NB4 (cell line): ENCODE measurements around the gene NANOS2.

Experiments used
- DNase-seq: peaks from one replicate; pipeline ENCODE4 v3.0.0; 2010; ENCODE audit warnings: low read depth
- H3K4me3 ChIP-seq: one replicate; pipeline ENCODE4 v1.5.1; 2011; ENCODE audit warnings: mild to moderate bottlenecking, low read depth, low read length, moderate library complexity
- CTCF ChIP-seq: IDR thresholded peaks from one replicate; pipeline ENCODE4 v1.5.1; 2012; ENCODE audit warnings: low read depth, low read length
- MYC ChIP-seq: IDR thresholded peaks from 2 replicates; pipeline ENCODE4 v1.6.1; 2011; ENCODE audit warnings: low read depth, low read length
- POLR2A ChIP-seq: IDR thresholded peaks from 2 replicates; pipeline ENCODE4 v1.6.1; 2011; ENCODE audit warnings: mild to moderate bottlenecking; ENCODE audit not compliant: insufficient read length; ENCODE audit errors: extremely low read depth
- TF ChIP-seq, protein P1 (sequence below): IDR thresholded peaks from 2 replicates; pipeline ENCODE4 v1.6.1; 2011; ENCODE audit warnings: low read depth, low read length

The NANOS2 gene

GRCh38 chr19:45933759-45934158 lies 19.2 kb upstream of the NANOS2 start:
- no peak for DNase-seq
- H3K4me3 ChIP-seq, result no peak overlapping the region
- TF ChIP-seq MYC (no peak), POLR2A (no peak), CTCF (no peak)
- TF ChIP-seq, protein P1, sequence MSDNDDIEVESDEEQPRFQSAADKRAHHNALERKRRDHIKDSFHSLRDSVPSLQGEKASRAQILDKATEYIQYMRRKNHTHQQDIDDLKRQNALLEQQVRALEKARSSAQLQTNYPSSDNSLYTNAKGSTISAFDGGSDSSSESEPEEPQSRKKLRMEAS, result no peak

DNA sequence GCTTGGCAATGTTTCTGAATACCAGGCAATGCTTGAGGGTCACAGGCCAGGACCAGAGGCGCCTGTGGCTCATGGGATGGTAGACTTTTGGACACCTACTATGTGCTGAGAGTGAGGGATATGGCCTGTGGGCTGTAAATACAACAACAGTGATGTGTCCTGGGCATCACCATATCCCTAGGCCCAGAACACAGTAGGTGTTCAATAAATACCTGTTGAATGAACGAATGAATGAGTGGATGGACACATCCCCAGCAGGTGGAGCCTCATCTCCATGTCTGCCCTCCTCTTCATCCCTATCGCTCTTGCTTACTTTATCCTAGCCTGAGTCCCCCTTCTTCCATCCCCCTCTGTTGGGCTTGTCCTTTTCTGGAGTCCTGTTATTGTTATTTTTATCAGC lies 16.5 kb upstream of the NANOS2 start:
- no peak for DNase-seq
- H3K4me3 ChIP-seq, result no peak overlapping the region
- TF ChIP-seq MYC (no peak), POLR2A (no peak), CTCF (no peak)
- TF ChIP-seq, protein P1, result no peak

DNA sequence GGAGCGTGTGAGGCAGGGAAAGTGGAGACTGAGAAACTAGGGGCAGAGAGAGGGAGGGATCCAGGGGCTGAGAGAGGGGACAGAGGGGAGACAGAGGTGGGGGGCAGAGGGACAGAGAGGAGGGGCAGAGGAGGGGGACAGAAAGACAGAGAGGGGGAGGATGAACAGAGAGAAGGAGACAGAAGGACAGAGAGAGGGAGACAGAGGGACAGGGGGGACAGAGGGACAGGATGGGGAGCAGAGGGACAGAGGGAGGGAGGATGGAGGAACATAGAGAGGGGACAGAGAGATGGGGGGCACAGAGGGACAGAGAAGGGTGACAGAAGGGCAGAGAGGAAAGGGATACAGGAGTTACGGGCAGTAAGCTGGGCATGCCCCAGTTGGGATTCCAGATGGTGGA lies 14.7 kb upstream of the NANOS2 start:
- DNase-seq, result no peak
- TF ChIP-seq POLR2A, result no peak
- no peak for TF ChIP-seq MYC
- no peak for TF ChIP-seq CTCF
- TF ChIP-seq, protein P1, result no peak
- no peak overlapping the region for H3K4me3 ChIP-seq

DNA sequence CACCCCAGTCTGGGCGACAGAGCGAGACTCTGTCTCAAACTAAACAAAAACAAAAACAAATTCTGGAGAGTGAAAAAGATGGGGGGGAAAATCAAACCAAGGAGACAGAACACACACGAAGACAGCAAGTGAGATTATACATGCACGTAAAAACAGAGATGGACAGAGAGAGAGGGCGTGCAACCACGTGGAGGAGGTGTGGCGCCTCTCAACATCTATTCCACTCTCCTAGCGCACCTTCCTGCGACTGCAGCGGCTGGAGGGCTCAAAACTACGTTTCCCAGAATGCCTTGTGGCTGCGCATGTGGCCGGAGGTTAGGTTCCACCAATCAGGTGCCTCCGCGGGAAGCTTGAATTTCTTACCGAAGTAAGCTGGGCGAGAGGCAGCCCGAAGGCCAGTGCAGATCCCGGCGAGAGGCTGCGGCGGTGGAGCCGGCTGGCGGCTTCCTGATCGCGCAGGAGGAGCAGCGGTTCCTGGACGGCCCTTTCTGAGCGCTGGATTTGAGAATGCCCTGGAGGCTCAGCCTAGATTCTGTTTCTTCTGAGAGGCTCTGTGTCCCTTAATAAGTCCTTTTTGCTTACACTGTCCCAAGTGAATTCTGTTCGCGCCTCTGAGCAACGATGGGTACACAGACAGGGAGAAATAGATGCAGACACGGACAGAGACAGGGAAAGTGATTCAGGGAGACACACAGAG lies 13.1 kb upstream of the NANOS2 start:
- no peak for TF ChIP-seq CTCF
- TF ChIP-seq, protein P1, result peak; percentile 96
- TF ChIP-seq MYC, result peak; percentile 97
- peak; percentile 54 for TF ChIP-seq POLR2A
- H3K4me3 ChIP-seq, result peak overlapping the region; percentile 13
- DNase-seq, result peak; percentile 98

- H3K4me3 ChIP-seq, result no peak overlapping the region
- DNase-seq, result no peak
- TF ChIP-seq MYC, result no peak
- TF ChIP-seq, protein P1, result no peak
These were observed 10.4 kb upstream of the NANOS2 start for GRCh38 chr19:45924891-45925447.

DNA sequence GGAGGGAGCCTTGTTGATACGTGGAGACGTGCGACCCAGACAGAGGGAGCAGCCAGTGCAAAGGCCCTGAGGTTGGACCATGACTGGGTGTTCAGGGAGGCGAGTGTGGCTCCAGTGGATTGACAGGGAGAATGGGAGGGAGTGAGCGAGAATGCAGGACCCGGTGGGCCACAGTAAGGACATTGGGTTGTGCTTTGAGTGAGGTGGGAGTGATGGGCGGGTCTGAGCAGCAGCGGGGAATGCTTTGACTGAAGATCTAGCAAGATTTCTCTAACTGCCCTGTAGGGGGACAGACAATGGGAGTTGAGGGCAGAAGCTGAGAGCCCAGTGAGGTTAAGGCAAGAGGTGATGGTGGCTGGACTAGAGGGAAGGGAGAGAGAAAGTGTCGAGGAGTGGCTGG lies 7.7 kb upstream of the NANOS2 start:
- TF ChIP-seq, protein P1, result no peak
- no peak for TF ChIP-seq MYC
- no peak for TF ChIP-seq POLR2A
- peak; percentile 62 for TF ChIP-seq CTCF
- H3K4me3 ChIP-seq, result no peak overlapping the region
- peak; percentile 60 for DNase-seq
